Stimulated activated CD4-positive, alpha-beta T cell treated with anti-CD3 and anti-CD28 coated beads, Interleukin-2, amount 100 ng/mL, for 4 hours (primary cell): ENCODE measurements around the gene LGALS4.
A peak's percentile ranks its signal among the peaks of the same experiment; 100 is the strongest.
"Not testable (repeated sequence)": the region's sequence is repeated elsewhere in the genome, so short reads cannot be mapped to it uniquely, and the experiment has no call there.

Experiments used
- DNase-seq: peaks from one replicate; pipeline ENCODE4 v3.0.0-alpha.2; 2020; ENCODE audit warnings: low read depth

LGALS4 gene

DNA sequence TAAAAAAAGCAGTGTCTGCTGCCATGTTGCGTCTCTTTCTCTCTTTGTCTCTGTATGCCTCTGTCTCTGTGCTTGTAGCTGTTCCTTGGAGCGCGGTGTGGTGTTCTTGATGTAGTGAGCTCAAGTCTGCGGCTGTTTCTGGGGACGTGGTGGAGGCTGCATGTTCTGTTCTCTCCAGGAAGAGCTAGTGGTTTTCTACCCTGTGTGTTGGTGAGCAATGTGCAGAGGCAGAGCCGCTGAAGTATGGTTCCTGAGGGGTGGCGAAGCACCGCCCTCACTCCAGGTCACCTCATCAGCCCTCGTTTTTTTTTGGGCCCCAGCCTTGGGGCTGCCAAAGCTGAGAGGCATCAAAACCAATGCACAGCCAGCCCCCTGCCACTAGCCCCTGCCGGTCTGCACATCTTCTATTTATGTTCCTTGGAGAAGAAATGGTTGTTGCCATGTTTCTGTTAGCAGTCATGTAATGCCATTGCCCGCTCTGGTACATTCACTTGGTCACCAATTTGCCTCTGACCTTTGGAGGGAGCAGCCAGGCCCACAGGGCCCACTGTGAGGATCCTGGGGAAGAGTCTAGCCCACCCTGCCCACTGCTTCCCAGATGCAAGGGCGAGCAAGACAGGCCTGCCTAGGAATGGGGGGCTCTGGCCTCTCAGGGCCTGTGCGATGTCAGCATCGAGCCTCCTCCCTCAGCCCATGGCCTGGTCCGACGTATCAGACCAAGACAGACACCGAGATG, 29.9 kb upstream of the LGALS4 start:
- no peak for DNase-seq

DNA sequence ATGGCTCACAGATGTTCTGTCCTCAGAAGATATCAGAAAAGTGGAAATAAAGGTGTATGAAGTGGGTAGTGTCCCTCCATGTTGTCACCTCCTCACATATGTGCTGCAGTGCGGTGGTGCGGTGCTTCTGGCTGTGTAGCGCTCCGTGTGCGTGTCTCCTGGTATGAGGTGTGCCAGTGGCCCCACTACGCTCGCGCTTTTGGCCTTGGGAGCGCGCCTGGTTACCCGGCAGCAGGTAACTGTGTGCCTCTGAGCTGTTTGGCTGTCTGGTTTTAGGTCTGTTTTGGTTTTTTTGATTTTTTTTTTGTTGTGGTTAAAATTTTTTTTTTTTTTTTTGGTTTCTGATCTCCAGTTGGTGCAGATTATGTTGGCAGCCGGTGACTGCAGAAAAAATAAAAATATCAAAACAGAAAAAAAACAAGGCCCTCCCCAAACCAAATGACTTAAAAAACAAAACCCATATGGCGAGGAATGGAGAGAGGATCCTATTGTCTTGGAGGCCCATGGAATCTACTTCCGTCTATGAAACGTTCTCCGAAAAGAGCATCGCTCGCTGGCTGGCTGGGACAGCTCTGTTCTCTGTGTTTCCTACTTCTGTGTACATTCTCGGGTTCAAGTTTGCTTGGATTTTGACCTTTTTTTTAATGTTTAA, 29.2 kb upstream of the LGALS4 start:
- no peak for DNase-seq

DNA sequence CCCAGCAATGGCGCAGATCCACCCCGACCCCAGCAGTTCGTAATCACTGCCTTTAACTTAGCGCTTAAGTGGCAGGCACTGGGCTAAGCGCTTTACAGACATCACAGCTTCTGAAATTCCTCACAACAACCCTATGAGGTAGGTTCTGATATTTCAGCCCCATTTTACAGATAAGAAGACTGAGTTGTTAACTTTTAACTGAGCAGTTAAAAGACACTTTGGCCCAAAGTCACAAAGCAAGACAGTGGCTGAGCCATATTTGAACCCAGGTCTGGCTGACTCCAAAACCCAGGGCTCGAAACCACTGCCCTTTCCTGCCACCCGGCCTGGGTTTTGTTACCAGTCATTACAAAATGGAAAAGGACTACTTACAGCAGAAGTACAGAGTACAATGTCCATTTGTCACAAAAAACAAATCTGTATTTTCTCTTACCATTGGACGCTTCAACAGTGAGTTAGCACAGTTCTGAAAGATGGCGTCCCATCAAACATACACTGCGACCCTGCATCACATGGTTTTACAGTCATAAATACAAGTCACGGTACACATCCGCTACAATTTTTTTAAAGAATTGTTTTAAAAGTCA, 28.5 kb upstream of the LGALS4 start:
- DNase-seq, result no peak

DNA sequence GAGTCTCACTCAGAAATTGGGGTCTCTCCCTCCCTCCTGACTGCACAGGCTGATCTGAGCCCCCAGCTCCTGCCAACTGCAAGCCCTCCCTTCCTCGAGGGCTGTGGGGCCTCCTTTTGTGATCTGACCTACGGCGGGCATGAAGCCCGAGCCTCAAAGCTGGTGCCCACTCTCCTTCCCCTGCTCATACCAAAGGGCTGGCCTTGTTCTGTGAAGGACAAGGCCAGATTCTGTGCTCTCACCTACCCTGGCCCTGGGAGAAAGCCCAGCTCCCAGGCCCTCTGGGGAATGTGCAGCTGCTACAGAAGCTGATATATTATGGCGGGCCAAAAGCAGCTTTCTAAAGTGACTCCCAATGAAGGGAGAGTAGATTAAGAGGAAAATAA, 27.8 kb upstream of the LGALS4 start:
- no peak for DNase-seq

DNA sequence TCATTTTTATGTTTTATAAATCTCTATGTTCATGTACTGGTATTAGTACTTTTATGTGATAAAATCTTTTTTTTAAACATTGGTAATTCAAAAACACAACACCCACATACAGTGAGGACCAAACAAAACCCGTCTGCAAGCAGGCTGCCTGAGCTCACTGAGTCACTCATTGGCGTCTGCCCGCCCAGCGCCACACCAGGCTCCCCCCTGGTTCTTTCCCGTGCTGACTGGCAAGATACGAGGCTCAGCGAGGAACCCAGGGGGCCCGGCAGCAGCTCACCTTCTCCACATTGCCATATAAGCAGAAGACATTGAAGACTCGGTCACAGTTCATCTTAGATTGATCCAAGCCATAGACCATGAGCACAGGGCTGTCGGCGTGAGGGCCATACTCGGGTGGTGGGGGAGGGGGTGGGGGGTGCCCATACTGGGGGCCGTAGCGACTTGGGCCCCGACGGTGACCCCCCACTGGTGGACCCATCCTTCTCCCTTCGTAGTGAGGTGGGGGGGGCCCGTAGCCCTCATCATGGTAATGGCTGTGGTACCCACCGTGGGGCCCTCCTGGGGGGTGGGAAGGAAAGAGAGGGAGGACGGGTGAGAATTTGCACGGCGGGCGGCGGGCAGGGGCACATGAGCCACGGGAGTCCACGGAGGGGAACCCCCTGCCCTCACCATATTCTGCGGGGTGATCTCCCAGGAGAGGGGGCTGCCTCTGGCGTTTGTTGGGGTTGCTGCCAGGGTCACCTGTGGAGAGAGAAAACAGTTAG, 27.3 kb upstream of the LGALS4 start:
- DNase-seq, result no peak

DNA sequence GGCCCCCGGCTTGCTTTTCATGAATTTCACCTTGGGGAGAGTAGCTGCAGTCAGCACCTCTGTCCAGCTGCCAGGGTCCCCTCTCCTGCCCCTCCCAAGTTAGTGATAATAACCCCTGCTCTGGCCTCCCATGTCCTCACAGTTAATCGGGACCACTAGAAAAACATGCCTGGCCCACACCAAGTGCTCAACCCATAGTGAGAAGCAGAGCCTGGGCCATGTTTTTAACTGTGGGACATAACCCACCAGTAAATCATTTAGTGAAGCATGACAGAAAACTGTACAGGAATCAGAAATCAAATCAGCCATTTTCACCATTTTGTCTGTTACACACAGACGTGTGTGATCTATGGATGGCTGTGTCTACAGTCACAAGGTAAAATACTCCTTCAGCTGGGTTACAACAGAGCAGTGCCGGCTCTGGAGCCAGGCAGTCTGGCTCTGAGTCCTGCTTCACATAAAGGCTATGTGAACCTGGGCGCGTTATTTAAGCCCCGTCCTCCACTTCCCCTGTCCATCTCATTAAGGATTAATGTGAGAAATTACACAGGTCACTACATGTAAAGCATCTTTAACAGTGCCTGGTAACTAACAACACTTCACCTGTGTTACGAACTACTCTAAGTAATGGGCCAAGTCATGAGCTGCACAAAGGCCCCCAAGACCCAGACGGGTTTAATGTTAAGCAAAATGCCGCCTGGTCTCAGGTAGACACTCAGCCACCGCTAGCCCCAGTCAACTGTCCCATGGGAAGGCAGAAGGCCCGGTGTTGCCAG, 26.4 kb upstream of the LGALS4 start:
- no peak for DNase-seq

DNA sequence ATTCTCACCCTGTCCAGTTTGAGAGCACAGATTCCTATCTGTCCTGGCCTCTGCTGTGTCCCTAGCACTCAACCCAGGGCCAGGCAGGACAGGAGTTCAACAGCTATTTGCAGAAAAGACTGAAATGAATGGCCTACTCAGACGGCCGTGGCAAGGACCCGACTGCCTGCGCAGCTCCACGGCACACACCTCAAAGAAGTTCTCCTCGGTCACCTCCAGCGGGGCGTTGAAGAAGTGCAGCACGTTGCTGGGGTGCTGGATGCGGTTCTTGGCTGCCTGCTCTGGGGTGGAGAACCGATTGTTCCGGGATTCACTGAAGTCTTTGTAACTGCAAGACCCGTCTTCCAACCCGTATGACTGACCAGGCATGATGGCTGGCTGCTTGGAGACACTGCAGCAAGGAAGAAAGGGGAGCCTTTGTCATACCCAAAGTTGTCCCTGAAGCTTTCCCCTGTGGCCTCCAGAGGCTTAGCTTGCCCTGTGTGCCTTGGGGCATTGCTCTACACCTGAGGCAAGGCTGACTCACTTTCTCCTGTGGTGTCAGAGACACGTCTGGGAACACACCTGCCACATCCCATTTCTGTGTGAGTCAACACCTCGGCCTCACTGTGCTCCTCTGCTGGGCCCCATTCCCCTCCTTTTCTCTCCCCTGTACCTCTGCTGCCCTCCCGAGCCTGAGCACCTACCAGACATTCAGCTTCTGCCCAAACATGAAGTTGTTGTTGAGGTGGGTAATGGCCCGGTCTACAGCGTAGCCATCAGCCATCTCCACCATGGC, 25.7 kb upstream of the LGALS4 start:
- DNase-seq, result peak; percentile 69

DNA sequence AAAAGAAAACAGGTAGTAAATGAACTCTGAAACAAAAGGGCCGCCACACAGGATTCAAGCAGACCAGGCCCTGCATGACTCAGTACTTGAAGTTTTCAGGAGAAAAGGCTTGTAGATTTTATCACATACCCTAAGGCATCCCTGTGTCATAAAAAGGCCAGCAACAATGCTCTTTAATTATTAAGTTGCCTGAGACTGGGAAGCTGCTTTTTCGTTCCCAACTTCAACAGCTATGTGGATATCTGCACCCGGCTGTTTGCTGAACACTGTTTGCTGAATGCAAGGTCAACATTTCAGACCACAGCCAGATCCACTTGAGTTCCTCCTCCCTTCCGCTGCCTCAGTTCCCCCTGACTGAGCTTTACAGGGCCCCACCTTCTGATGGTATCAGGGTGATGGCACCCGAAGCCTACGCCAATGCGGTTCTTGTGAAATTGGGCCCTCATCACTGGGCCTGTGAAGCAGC, 24.9 kb upstream of the LGALS4 start:
- no peak for DNase-seq

DNA sequence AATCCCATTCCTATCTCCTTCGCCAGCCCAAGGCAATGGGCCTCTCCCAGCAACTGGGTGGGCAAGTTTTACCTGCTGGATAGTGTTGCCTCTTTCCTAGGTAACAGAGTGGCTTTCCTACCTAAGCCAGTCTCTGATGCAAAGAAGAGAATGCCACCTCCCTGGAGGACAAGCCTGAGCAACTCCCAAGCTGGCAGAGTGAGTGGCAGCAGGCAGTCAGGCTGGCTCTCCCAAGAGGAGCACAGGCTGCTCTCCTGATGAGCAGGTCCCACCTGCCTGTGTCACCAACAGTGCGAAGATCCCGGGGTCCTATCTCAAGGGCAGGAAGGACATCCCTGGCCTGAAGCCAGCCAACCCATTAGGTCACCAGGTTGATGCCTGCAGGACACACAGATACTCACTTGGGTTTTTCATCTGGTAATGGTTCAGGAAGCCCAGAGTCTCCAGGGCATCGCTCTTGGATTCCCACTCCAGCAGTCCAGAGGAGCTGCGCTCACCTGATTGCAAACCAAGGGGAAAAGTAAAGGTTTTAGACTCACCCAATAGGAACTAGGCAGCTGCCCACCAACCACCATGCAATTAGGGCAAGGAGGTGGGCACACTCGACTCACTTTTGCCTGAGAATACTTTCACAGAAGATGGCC, 24.4 kb upstream of the LGALS4 start:
- DNase-seq, result no peak

DNA sequence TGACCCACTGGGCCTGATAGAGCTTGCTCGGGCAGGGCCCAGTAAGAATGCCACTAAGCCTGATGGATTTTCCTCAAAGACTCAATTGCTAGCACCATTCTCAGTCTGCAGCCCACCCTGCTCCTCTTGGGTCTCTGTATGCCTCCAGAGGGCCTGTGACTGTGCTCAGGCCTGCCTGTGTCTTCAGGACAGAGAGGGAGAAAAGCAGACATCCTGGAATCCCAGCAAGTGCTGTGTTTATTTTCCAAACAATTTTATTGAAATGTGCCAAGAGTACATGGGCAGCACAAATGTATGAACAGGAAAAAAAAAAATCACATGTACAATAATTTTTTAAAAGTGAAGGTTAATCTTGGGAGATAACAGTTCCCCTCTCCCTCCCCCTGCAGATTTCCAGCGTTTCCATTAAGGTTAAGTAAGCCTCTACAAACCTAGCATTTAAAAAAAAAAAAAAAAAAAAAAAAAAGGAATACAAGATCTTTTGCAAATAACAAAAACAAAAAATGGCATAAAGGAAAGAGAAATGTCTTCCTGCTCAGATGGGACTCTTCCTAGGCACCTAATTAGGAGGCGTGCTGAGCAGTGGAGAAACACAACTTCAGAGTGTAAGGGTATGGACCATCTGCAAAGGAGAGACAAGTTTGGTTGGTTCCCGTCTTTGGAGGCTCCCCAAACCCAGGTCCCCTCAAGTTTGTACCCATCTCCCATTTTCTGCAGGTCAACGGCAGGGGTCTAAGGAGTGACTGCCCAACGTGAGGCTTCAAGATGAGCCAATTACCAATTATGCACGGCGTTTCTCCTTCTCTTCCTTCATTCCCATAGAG, 23.6 kb upstream of the LGALS4 start:
- no peak for DNase-seq

DNA sequence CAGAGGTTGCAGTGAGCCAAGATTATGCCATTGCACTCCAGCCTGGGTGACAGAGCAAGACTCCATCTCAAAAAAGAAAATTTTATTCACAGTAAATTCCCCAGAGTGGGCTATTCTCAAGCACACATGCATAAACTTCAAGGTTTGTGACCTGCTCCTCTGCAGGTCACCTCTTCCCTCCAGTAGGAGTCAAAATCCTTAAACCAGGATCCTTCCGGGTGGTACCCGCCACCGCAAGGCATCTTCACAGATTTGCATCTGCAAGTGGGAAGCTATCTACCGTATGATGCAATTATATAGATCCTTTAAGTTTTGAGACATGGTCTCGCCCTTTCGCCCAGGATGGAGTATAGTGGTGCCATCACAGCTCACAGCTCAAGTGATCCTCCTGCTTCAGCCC, 21.8 kb upstream of the LGALS4 start:
- DNase-seq, result no peak

DNA sequence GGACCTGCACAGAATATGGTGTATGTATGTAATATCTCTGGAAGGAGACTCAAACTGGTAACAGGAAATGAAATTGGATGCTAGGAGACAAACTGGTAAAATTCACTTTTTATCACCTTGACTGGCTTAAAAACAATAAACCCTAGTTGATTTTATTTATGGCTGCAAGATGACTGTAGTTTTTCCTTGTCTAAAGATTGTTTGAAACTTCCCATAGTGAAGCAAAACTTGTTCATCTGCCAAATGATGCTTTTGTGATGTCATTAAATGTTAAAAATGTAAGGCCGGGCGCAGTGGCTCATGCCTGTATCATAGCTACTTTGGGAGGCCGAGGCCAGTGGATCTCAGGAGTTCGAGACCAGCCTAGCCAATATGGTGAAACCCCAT, 21.4 kb upstream of the LGALS4 start:
- no peak for DNase-seq

DNA sequence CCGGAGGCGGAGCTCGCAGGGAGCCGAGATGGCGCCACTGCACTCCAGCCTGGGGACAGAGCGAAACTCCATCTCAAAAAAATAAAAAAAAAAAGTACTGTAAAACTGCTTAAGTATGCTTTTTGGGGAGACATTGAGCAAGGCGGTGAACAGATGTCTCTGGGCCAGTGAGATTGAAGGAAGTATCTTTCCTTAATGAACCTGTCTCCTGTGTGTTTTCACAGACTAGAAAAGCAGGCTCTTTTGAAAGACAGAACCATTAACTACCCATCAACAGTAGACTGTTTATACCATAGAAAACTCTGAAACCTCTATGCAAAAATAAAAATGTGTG, 20.3 kb upstream of the LGALS4 start:
- DNase-seq, result no peak

DNA sequence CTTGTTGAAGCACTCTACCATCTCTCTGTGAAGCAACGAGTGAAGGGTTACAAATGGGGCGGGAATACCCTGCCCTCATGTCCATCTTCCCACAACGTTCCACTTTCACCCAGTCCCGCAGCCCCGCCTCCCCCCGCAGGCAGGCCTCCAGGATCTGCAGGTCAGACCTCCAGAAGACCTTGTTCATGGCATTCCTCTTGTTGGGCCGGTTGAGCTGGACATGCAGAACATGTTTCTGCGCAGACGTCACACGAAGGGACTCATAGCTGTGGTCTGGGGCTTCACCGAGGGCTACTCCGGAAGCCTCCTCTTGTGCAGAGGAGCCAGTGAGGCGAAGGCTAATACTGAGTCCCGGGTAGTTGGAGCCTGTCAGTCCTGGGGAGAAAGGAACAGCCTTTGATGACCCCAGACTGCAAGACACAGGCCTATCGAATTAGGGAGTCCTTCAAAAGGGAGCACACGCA, 18.4 kb upstream of the LGALS4 start:
- no peak for DNase-seq

DNA sequence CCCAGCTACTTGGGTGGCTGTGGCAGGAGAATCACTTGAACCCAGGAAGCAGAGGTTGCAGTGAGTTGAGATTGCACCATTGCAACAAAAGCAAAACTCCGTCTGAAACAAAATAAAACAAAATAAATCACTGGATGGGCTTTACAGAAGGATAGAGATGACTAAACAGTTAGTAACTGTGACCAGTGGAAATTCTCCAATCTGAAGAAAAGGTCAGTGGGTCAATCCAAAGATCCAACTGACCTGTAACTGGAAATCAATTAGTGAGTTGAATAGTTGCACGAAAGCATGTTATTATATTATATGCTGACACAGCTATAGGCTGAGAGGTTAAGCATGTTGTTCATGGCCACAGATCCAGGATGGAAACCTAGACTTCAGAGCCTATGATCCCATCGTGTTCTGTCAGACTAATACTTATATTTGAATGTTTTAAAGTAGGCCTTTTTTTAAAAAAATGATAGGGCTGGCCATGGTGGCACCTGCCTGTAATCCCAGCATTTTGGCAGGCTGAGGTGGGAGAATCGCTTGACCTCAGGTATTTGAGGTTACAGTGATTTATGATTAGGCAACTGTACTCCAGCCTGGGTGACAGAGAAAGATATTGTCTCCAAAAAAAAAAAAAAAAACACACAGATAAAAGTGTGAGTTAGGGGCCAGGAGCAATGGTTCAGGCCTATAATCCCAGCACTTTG, 17.4 kb upstream of the LGALS4 start:
- DNase-seq, result no peak

DNA sequence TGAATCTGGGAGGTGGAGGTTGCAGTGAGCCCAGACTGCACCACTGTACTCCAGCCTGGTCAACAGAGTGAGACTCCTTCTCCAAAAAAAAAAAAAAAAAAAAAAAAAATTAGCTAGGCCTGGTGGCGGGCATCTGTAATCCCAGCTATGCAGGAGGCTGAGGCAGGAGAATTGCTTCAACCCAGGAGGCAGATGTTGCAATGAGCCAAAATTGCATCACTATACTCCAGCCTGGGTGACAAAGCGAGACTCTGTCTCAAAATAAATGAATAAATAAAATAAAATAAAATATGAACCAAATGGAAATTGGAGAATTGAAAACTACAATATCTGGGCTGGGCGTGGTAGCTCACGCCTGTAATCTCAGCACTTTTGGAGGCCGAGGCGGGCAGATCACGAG, 16.5 kb upstream of the LGALS4 start:
- not testable (repeated sequence) for DNase-seq

DNA sequence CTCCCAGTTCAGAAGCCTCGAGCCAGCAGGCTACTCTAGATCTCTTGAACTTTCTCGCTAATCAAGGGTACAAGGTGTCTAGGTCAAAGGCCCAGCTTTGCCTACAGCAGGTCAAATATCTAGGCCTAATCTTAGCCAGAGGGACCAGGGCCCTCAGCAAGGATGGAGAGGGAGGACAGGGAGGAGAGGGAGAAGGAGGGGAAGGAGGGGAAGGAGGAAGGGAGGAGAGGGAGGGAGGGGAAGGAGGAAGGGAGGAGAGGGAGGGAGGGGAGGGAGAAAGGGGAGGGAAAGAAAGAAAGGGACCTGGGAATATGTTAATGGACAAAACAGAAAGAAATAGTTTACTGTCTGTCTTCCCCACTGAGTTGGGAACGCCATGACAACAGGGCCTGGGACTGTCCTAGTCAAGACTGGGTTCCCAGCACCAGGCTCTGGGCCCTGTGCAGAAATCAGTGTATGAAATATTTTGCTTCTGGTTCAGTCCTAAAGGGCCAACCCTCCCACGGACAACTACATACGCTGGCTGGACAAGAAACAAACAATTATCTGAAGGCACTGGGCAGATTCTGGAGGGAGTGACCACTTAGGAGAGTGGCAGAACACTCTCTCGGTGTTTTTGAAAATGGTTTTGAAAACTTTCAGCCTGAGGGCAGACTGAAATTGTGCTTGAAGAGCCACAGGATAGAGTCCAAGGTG, 14.3 kb upstream of the LGALS4 start:
- DNase-seq, result no peak

DNA sequence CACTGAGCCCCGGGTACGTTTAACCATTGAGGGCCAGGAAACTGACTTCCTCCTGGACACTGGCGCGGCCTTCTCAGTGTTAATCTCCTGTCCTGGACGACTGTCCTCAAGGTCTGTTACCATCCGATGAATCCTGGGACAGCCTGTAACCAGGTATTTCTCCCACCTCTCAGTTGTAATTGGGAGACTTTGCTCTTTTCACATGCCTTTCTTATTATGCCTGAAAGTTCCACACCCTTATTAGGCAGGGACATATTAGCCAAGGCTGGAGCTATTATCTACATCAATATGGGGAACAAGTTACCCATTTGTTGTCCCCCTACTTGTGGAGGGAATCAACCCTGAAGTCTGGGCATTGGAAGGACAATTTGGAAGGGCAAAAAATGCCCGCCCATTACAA, 13.2 kb upstream of the LGALS4 start:
- DNase-seq, result not testable (repeated sequence)
